ENCODE data around the gene STEAP4. TPM values are rescaled to one million over a fixed set of nuclear protein-coding genes. Genes with fewer than 3 reads are reported as not detected.

Gene STEAP4
- total RNA-seq, 2 experiments from 2014 or later = not detected

- CTCF ChIA-PET = no interaction called here
Observed at GRCh38 chr7:88239852-88240251, 66.8 kb downstream of the STEAP4 start.

GRCh38 chr7:88233828-88234227, 72.9 kb downstream of the STEAP4 start:
- intact Hi-C loops (cut with micrococcal nuclease) = no loop called here
- DNase-seq = no peak
- Mint-ChIP-seq H3K27ac (no peak overlapping the region), H3K27me3 (peaks cover 17% of the 10 kb centered on the region), H3K36me3 (ENCODE audit: low read depth) (no peaks in the 10 kb centered on the region), H3K4me1 (ENCODE audit: low read depth) (no peaks in the 10 kb centered on the region), H3K9me3 (no peaks in the 10 kb centered on the region), H3K4me3 (no peak overlapping the region)
- ATAC-seq = no peak
- CTCF ChIA-PET = no interaction called here
- no peak for TF ChIP-seq CTCF (IDR thresholded peaks at IDR 0.05)
- POLR2A ChIA-PET = no interaction called here

More at GRCh38 chr7:88239852-88240251, 66.8 kb downstream of the STEAP4 start:
- Mint-ChIP-seq H3K4me3 (no peak overlapping the region), H3K9me3 (no peaks in the 10 kb centered on the region), H3K27me3 (peaks cover 10% of the 10 kb centered on the region), H3K4me1 (ENCODE audit: low read depth) (no peaks in the 10 kb centered on the region), H3K27ac (no peak overlapping the region), H3K36me3 (ENCODE audit: low read depth) (no peaks in the 10 kb centered on the region)
- intact Hi-C loops (cut with micrococcal nuclease) = no loop called here
- DNase-seq (no peak), ATAC-seq (no peak)
- POLR2A ChIA-PET = no interaction called here
- TF ChIP-seq CTCF (IDR thresholded peaks at IDR 0.05) = no peak

- no peak for DNase-seq
- H3K27ac Mint-ChIP-seq = no peak overlapping the region
- H3K36me3 Mint-ChIP-seq (ENCODE audit: low read depth) = no peaks in the 10 kb centered on the region
- no peak for TF ChIP-seq CTCF (IDR thresholded peaks at IDR 0.05)
- no peak for ATAC-seq
- H3K9me3 Mint-ChIP-seq = no peaks in the 10 kb centered on the region
- intact Hi-C loops (cut with micrococcal nuclease) = no loop called here
- ChIA-PET CTCF (no interaction called here), POLR2A (no interaction called here)
- H3K27me3 Mint-ChIP-seq = peaks cover 16% of the 10 kb centered on the region
- no peak overlapping the region for H3K4me3 Mint-ChIP-seq
- no peaks in the 10 kb centered on the region for H3K4me1 Mint-ChIP-seq (ENCODE audit: low read depth)
Observed at GRCh38 chr7:88230646-88231045, 76.0 kb downstream of the STEAP4 start.

- Mint-ChIP-seq H3K36me3 (ENCODE audit: low read depth) (no peaks in the 10 kb centered on the region), H3K27me3 (peaks cover 12% of the 10 kb centered on the region), H3K4me1 (ENCODE audit: low read depth) (no peaks in the 10 kb centered on the region), H3K9me3 (no peaks in the 10 kb centered on the region), H3K27ac (no peak overlapping the region), H3K4me3 (no peak overlapping the region)
- ATAC-seq = no peak
- intact Hi-C loops (cut with micrococcal nuclease) = no loop called here
- no peak for DNase-seq
- CTCF ChIA-PET = no interaction called here
- TF ChIP-seq CTCF (IDR thresholded peaks at IDR 0.05) = no peak
- POLR2A ChIA-PET = interaction anchor here (1.2 kb wide), 1 partner anchor 9 kb away, joined by 5 read pairs; the partner anchor contains the start of gene SRI
Observed at GRCh38 chr7:88229302-88229995, 77.2 kb downstream of the STEAP4 start.

- Mint-ChIP-seq H3K4me3 (no peak overlapping the region), H3K27ac (no peak overlapping the region), H3K36me3 (ENCODE audit: low read depth) (no peaks in the 10 kb centered on the region), H3K4me1 (ENCODE audit: low read depth) (no peaks in the 10 kb centered on the region), H3K9me3 (no peaks in the 10 kb centered on the region), H3K27me3 (peaks cover 8% of the 10 kb centered on the region)
- no peak for TF ChIP-seq CTCF (IDR thresholded peaks at IDR 0.05)
- ATAC-seq (no peak), DNase-seq (no peak)
- CTCF ChIA-PET = interaction anchor here (0.9 to 1.2 kb wide), 4 partner anchors 15 to 131 kb away, joined by 3 to 4 read pairs (median 4); no protein-coding TSS in a partner anchor
- POLR2A ChIA-PET = no interaction called here
- intact Hi-C loops (cut with micrococcal nuclease) = no loop called here
Observed at GRCh38 chr7:88226886-88227516, 79.7 kb downstream of the STEAP4 start.

Data from activated CD8-positive, alpha-beta T cell treated with anti-CD3 and anti-CD28 coated beads for 36 hours (primary cell).